IMR-90 (cell line): ENCODE results near the gene MEGF8. TPM values are rescaled to one million over a fixed set of nuclear protein-coding genes. Genes with fewer than 3 reads are reported as not detected.

Experiments used
- ATAC-seq: fragments of 200-7000 bp; cut with Tn5 transposase; 2 replicates; pipeline ENCODE4 v1.9.1; 2020; ENCODE audit warnings: low read depth, mild to moderate bottlenecking, moderate library complexity
- BruUV-seq: library from RNA; stranded (reverse); fragments of 400-500 nt; replicated peaks from 2 replicates; lab custom pipeline; 2021; lab: Mats Ljungman, UMichigan
- CTCF ChIA-PET: fragments of 300-600 bp; formaldehyde crosslinking; extraction: SDS; loops from one replicate; lab custom pipeline; 2021; ENCODE audit warnings: antibody characterized with exemption; lab: Yijun Ruan, JAX
- POLR2A ChIA-PET: fragments of 300-600 bp; sonication (Branson Sonifier 250); formaldehyde crosslinking; loops from one replicate; lab custom pipeline; 2022; ENCODE audit warnings: antibody characterized with exemption; ENCODE audit not compliant: unreplicated experiment; lab: Charles Lee
- DNase-seq: peaks from one replicate; pipeline ENCODE4 v3.0.0; 2013
- H2AFZ ChIP-seq: replicated peaks from 2 replicates; pipeline ENCODE3; 2013; ENCODE audit warnings: low read length, mild to moderate bottlenecking; ENCODE audit not compliant: poor library complexity
- H2AK5ac ChIP-seq: 2 replicates; pipeline ENCODE4 v1.6.1; 2013; ENCODE audit warnings: low read depth, low read length, inconsistent platforms
- H2AK9ac ChIP-seq: replicated peaks from 2 replicates; pipeline ENCODE3; 2013; ENCODE audit warnings: mild to moderate bottlenecking, low read depth, low read length, moderate library complexity; ENCODE audit not compliant: poor library complexity
- H2BK120ac ChIP-seq: 2 replicates; pipeline ENCODE4 v1.6.1; 2013; ENCODE audit warnings: low read depth, low read length, inconsistent platforms
- H2BK15ac ChIP-seq: 3 replicates; pipeline ENCODE4 v1.6.1; 2013; ENCODE audit warnings: low read depth, low read length, inconsistent platforms
- H2BK20ac ChIP-seq: 2 replicates; pipeline ENCODE4 v1.6.1; 2013; ENCODE audit warnings: low read depth, mild to moderate bottlenecking, inconsistent platforms, low read length, moderate library complexity
- H2BK5ac ChIP-seq: 2 replicates; pipeline ENCODE4 v1.6.1; 2013; ENCODE audit warnings: mild to moderate bottlenecking, low read depth, low read length, inconsistent platforms; ENCODE audit not compliant: poor library complexity, severe bottlenecking
- H3K14ac ChIP-seq: replicated peaks from 2 replicates; pipeline ENCODE4 v1.6.1; 2013; ENCODE audit warnings: low read depth, low read length, inconsistent platforms
- H3K18ac ChIP-seq: 2 replicates; pipeline ENCODE4 v1.6.1; 2013; ENCODE audit warnings: low read depth, low read length, control low read depth
- H3K23ac ChIP-seq: 2 replicates; pipeline ENCODE4 v1.6.1; 2013; ENCODE audit warnings: low read depth, low read length, inconsistent platforms
- H3K27ac ChIP-seq: 2 replicates; pipeline ENCODE4 v1.5.1; 2013; ENCODE audit warnings: mild to moderate bottlenecking, control low read depth, low read length; ENCODE audit not compliant: insufficient read depth
- H3K27me3 ChIP-seq: 2 replicates; pipeline ENCODE4 v1.6.1; 2013; ENCODE audit warnings: low read length; ENCODE audit not compliant: control insufficient read depth, insufficient read depth
- H3K36me3 ChIP-seq: 2 replicates; pipeline ENCODE4 v1.6.1; 2013; ENCODE audit warnings: low read length, mixed read lengths; ENCODE audit not compliant: control insufficient read depth, insufficient read depth
- H3K4ac ChIP-seq: 2 replicates; pipeline ENCODE4 v1.6.1; 2013; ENCODE audit warnings: low read depth, low read length, inconsistent platforms
- H3K4me1 ChIP-seq: 2 replicates; pipeline ENCODE4 v1.6.1; 2013; ENCODE audit warnings: low read length, mixed read lengths; ENCODE audit not compliant: control insufficient read depth, insufficient read depth
- H3K4me2 ChIP-seq: 2 replicates; pipeline ENCODE4 v1.6.1; 2013; ENCODE audit warnings: low read depth, mild to moderate bottlenecking, control low read depth, low read length, moderate library complexity
- H3K4me3 ChIP-seq: 2 replicates; pipeline ENCODE4 v1.5.1; 2013; ENCODE audit warnings: low read depth, mild to moderate bottlenecking, control low read depth, low read length, moderate library complexity; ENCODE audit not compliant: insufficient read depth
- H3K56ac ChIP-seq: 2 replicates; pipeline ENCODE4 v1.6.1; 2013; ENCODE audit warnings: low read length, inconsistent platforms; ENCODE audit not compliant: insufficient read depth; ENCODE audit errors: extremely low read depth
- H3K79me1 ChIP-seq, 2 experiments: 2 replicates each; pipeline ENCODE4 v1.6.1; 2013; ENCODE audit warnings: low read length in 2 of 2, inconsistent platforms in 1 of 2, low read depth in 1 of 2
- H3K9ac ChIP-seq: 2 replicates; pipeline ENCODE4 v1.6.1; 2013; ENCODE audit warnings: low read depth, low read length, control low read depth
- H3K9me1 ChIP-seq: 2 replicates; pipeline ENCODE4 v1.6.1; 2013; ENCODE audit warnings: low read length, inconsistent platforms; ENCODE audit not compliant: insufficient read depth
- H3K9me3 ChIP-seq: 2 replicates; pipeline ENCODE4 v1.6.1; 2013; ENCODE audit warnings: low read length; ENCODE audit not compliant: control insufficient read depth, insufficient read depth
- H4K20me1 ChIP-seq: 2 replicates; pipeline ENCODE4 v1.6.1; 2013; ENCODE audit warnings: low read length, inconsistent platforms; ENCODE audit not compliant: insufficient read depth
- H4K5ac ChIP-seq: 2 replicates; pipeline ENCODE4 v1.6.1; 2013; ENCODE audit warnings: mild to moderate bottlenecking, low read depth, low read length, control low read depth
- H4K8ac ChIP-seq, 2 experiments: 2 replicates each; pipeline ENCODE4 v1.6.1; 2013; ENCODE audit warnings: low read depth in 2 of 2, low read length in 2 of 2, control low read depth in 1 of 2, inconsistent platforms in 1 of 2
- H4K91ac ChIP-seq: 2 replicates; pipeline ENCODE4 v1.6.1; 2013; ENCODE audit warnings: low read depth, low read length, inconsistent platforms; ENCODE audit not compliant: insufficient read depth
- BHLHE40 ChIP-seq: fragments of 150-350 bp; IDR thresholded peaks from 2 replicates; pipeline ENCODE4 v1.6.1; 2016; ENCODE audit warnings: mild to moderate bottlenecking, low read depth, low read length
- FOS ChIP-seq: fragments of 150-350 bp; IDR thresholded peaks from 2 replicates; pipeline ENCODE4 v1.6.1; 2016; ENCODE audit warnings: low read depth, low read length
- MAFK ChIP-seq: IDR thresholded peaks from 2 replicates; pipeline ENCODE4 v1.6.1; 2012; ENCODE audit warnings: low read depth, low read length, improper control_type of control experiment
- NFE2L2 ChIP-seq: fragments of 150-350 bp; IDR thresholded peaks from 2 replicates; pipeline ENCODE4 v1.6.1; 2016; ENCODE audit warnings: low read depth, mild to moderate bottlenecking, low read length
- RCOR1 ChIP-seq: IDR thresholded peaks from 2 replicates; pipeline ENCODE4 v1.6.1; 2012; ENCODE audit warnings: mild to moderate bottlenecking, low read length, improper control_type of control experiment; ENCODE audit not compliant: insufficient replicate concordance
- RFX5 ChIP-seq: IDR thresholded peaks from 2 replicates; pipeline ENCODE4 v1.8.0; 2012; ENCODE audit warnings: low read depth, mild to moderate bottlenecking, low read length, moderate library complexity
- SMC3 ChIP-seq: fragments of 150-350 bp; IDR thresholded peaks from 2 replicates; pipeline ENCODE4 v1.6.1; 2016; ENCODE audit warnings: low read depth, mild to moderate bottlenecking, antibody characterized with exemption, low read length, moderate library complexity
- WGBS, 2 experiments: methylation state at CpG; one replicate each; pipeline versions ENCODE4 v1.1.5 to v1.1.7; 2013; ENCODE audit warnings: missing lambda C conversion rate in 2 of 2; ENCODE audit not compliant: insufficient read length in 1 of 2; ENCODE audit errors: extremely low coverage in 2 of 2; 5-methylcytosine and 5-hydroxymethylcytosine counted together
- dilution Hi-C: fragments of 300-500 bp; cut with HindIII; formaldehyde crosslinking; loops from one replicate; pipeline ENCODE4 v1.14.3; 2018; ENCODE audit warnings: low sequenced_read_pairs; ENCODE audit not compliant: unreplicated experiment
- in situ Hi-C: fragments of 300-500 bp; cut with MboI; formaldehyde crosslinking; loops from 3 replicates; pipeline ENCODE4 v1.14.3; 2019; ENCODE audit warnings: low sequenced_read_pairs, inconsistent platforms, mixed read lengths
- intact Hi-C: fragments of 100-400 bp; cut with micrococcal nuclease; formaldehyde crosslinking; loops from 2 replicates; pipeline ENCODE4 v1.10.0; 2022
- polyA plus RNA-seq, 3 experiments: library from polyadenylated mRNA; depleted of rRNA; stranded (reverse); fragments of >200 nt; gene quantifications; 2 replicates each; pipeline ENCODE4 v1.2.3, GENCODE V29; 2012; ENCODE audit warnings: low replicate concordance in 1 of 3
- total RNA-seq: library from RNA; depleted of rRNA; stranded (reverse); fragments of >200 nt; gene quantifications from 2 replicates; pipeline ENCODE4 v1.2.3, GENCODE V29; 2012
- TF ChIP-seq, protein P1 (sequence below): conservative IDR thresholded peaks from 2 replicates; pipeline ENCODE4 v1.5.1; 2012; ENCODE audit warnings: mild to moderate bottlenecking, low read depth, low read length, improper control_type of control experiment

Gene MEGF8
- total and polyA plus RNA-seq, 2 of the 4 experiments (the other 2 are of a cell fraction) = 2.3 to 12.5 TPM

DNA sequence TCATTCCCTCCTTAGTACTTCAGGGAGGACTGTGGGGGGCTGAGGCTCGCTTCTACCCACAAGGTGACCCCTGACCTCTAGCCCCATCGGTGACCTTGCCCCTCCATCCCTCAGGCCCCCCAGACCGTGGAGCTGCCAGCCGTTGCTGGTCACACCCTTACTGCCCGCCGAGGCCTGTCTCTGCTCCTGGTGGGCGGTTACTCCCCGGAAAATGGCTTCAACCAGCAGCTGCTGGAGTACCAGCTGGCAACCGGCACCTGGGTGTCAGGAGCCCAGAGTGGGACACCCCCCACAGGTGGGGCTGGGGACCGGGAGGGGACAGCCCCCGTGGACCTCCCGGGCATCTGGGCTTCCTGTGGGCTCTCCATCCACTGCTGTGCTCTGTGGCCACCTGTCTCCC, 31.9 kb downstream of the MEGF8 start:
- BruUV-seq = no TSS peak
- Histone ChIP-seq H3K23ac (no peak overlapping the region), H3K4me2 (no peak overlapping the region), H2BK15ac (no peak overlapping the region), H3K18ac (no peak overlapping the region), H3K9me1 (0 out of 2 replicates have a peak, but pooled peaks cover 4% of the 10 kb centered on the region), H3K56ac (no peak overlapping the region), H3K9me3 (no peaks in the 10 kb centered on the region), H4K5ac (no peak overlapping the region), H2AFZ (no peak overlapping the region), H3K9ac (no peak overlapping the region), H2AK9ac (peak overlapping the region; percentile 28), H3K79me1 (no peaks in the 10 kb centered on the region), H2BK120ac (no peak overlapping the region), H3K27ac (no peak overlapping the region), H3K14ac (no peak overlapping the region), H4K20me1 (no peaks in the 10 kb centered on the region), H3K4ac (no peak overlapping the region), H3K36me3 (peaks cover 38% of the 10 kb centered on the region), H3K27me3 (no peaks in the 10 kb centered on the region), H4K8ac (no peak overlapping the region), H3K4me3 (no peak overlapping the region), H2BK20ac (no peak overlapping the region), H2BK5ac (no peak overlapping the region), H4K91ac (no peak overlapping the region), H2AK5ac (no peak overlapping the region), H3K4me1 (no peaks in the 10 kb centered on the region)
- POLR2A ChIA-PET = no interaction called here
- intact Hi-C loops (no loop called here), dilution Hi-C loops (no loop called here), in situ Hi-C loops (no loop called here)
- CTCF ChIA-PET = no interaction called here
- ATAC-seq (no peak), DNase-seq (no peak)
- WGBS, 2 experiments = 85% methylated on average over 9 of the region's 12 CpGs; no CpG with 5 or more reads in 1 of the 2 experiments
- no peak for TF ChIP-seq RFX5
- TF ChIP-seq, protein P1, sequence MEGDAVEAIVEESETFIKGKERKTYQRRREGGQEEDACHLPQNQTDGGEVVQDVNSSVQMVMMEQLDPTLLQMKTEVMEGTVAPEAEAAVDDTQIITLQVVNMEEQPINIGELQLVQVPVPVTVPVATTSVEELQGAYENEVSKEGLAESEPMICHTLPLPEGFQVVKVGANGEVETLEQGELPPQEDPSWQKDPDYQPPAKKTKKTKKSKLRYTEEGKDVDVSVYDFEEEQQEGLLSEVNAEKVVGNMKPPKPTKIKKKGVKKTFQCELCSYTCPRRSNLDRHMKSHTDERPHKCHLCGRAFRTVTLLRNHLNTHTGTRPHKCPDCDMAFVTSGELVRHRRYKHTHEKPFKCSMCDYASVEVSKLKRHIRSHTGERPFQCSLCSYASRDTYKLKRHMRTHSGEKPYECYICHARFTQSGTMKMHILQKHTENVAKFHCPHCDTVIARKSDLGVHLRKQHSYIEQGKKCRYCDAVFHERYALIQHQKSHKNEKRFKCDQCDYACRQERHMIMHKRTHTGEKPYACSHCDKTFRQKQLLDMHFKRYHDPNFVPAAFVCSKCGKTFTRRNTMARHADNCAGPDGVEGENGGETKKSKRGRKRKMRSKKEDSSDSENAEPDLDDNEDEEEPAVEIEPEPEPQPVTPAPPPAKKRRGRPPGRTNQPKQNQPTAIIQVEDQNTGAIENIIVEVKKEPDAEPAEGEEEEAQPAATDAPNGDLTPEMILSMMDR = no peak
- no peak for TF ChIP-seq NFE2L2
- TF ChIP-seq FOS = no peak
- no peak for TF ChIP-seq MAFK
- no peak for TF ChIP-seq RCOR1
- TF ChIP-seq BHLHE40 = no peak
- no peak for TF ChIP-seq SMC3
